ENCODE results near the gene TIMP3. TPM values are rescaled to one million over a fixed set of nuclear protein-coding genes. Genes with fewer than 3 reads are reported as not detected.

The TIMP3 gene
- total RNA-seq, 1 donor from 2014 or later, result 15.2 TPM

DNA sequence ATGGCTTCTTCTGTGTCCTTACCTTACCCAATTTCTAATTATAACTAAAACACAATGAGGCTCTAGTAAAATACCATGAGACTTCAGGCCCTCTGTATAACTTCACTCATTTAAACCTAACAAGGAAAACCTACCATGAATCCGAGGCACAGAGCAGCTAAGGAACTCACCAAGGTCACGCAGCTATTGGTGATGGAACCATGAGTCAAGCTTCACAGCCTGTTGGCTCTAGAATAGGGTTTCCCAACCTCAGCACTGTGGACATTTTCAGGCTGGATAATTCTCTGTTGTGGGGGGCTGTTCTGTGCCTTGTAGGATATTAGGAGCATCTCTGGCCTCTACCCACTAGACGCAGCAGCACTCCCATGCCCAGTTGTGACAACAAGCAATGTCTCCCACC, 75.7 kb downstream of the TIMP3 start:
- Mint-ChIP-seq H3K27me3 (ENCODE audit: unreplicated experiment) (no peaks in the 10 kb centered on the region), H3K4me3 (ENCODE audit: unreplicated experiment) (no peak overlapping the region), H3K9me3 (ENCODE audit: unreplicated experiment) (peaks cover 2% of the 10 kb centered on the region), H3K4me1 (ENCODE audit: low read depth, unreplicated experiment) (peaks cover 8% of the 10 kb centered on the region), H3K36me3 (ENCODE audit: unreplicated experiment) (no peaks in the 10 kb centered on the region), H3K27ac (ENCODE audit: unreplicated experiment) (no peak overlapping the region)
- DNase-seq, result no peak
- TF ChIP-seq, protein P1, sequence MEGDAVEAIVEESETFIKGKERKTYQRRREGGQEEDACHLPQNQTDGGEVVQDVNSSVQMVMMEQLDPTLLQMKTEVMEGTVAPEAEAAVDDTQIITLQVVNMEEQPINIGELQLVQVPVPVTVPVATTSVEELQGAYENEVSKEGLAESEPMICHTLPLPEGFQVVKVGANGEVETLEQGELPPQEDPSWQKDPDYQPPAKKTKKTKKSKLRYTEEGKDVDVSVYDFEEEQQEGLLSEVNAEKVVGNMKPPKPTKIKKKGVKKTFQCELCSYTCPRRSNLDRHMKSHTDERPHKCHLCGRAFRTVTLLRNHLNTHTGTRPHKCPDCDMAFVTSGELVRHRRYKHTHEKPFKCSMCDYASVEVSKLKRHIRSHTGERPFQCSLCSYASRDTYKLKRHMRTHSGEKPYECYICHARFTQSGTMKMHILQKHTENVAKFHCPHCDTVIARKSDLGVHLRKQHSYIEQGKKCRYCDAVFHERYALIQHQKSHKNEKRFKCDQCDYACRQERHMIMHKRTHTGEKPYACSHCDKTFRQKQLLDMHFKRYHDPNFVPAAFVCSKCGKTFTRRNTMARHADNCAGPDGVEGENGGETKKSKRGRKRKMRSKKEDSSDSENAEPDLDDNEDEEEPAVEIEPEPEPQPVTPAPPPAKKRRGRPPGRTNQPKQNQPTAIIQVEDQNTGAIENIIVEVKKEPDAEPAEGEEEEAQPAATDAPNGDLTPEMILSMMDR (IDR thresholded peaks at IDR 0.05; ENCODE audit: partially characterized antibody, unreplicated experiment), result no peak

DNA sequence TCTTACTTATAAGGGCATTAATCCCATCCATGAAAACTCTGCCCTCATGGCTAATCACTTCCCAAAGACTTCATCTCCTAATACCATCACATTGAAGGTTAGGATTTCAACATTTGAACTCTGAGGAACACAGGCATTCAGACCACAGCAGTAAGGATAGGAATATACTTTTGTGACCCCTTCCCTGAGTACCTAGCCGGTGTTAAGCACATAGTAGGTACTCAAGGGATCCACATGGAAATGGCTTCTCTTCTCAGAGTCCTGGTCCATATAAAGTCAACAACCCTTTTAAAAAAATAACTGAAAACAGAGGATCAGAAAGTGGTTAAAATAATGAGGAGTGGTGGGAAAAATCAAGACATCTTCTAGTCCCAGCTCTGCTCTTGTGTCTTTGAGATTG, 78.0 kb downstream of the TIMP3 start:
- Mint-ChIP-seq H3K36me3 (ENCODE audit: unreplicated experiment) (no peaks in the 10 kb centered on the region), H3K27me3 (ENCODE audit: unreplicated experiment) (no peaks in the 10 kb centered on the region), H3K4me1 (ENCODE audit: low read depth, unreplicated experiment) (peaks cover 8% of the 10 kb centered on the region), H3K27ac (ENCODE audit: unreplicated experiment) (no peak overlapping the region), H3K9me3 (ENCODE audit: unreplicated experiment) (peaks cover 2% of the 10 kb centered on the region), H3K4me3 (ENCODE audit: unreplicated experiment) (no peak overlapping the region)
- TF ChIP-seq, protein P1 (IDR thresholded peaks at IDR 0.05; ENCODE audit: partially characterized antibody, unreplicated experiment), result no peak
- no peak for DNase-seq

DNA sequence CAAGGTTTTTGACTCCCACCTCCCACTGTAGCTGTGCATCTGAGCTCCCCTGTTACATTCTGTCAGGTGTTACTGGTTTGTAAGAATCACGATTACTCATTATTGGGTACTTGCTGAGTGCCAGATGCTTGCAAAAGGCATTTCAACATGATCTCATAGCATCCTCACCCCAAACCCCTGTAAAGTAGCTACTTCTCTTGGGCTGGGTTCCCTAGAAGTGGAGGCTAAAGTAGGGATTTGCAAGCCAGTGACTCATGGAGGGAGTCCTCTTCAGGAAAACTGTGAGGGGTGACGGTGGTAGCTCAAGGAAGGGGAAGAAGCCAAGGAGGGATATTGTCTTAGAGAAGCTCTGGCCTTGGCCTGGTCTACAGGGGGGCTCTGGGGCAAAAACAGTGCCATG, 78.6 kb downstream of the TIMP3 start:
- no peaks in the 10 kb centered on the region for H3K36me3 Mint-ChIP-seq (ENCODE audit: unreplicated experiment)
- peak overlapping the region; percentile 93 for H3K27ac Mint-ChIP-seq (ENCODE audit: unreplicated experiment)
- H3K9me3 Mint-ChIP-seq (ENCODE audit: unreplicated experiment), result peaks cover 2% of the 10 kb centered on the region
- TF ChIP-seq, protein P1 (IDR thresholded peaks at IDR 0.05; ENCODE audit: partially characterized antibody, unreplicated experiment), result no peak
- DNase-seq, result no peak
- peaks cover 8% of the 10 kb centered on the region for H3K4me1 Mint-ChIP-seq (ENCODE audit: low read depth, unreplicated experiment)
- no peaks in the 10 kb centered on the region for H3K27me3 Mint-ChIP-seq (ENCODE audit: unreplicated experiment)
- no peak overlapping the region for H3K4me3 Mint-ChIP-seq (ENCODE audit: unreplicated experiment)

DNA sequence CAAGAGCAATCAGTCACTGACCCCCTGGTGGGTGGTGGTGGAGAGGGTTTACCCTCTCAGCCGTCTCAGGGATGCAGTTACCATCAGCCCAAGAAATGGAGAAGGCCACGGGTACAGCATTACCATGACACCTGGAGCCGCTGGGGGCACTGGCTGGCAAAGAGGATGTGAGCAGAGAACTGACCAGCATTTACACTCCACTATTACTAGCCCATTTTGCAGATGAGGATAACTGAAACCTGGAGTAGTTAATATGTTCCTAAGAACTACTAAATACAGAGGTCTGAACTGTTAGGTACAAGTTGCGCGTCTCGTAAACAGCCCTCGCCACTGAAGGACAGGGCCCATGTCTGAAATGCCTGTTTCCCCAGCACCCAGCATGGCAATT, 79.0 kb downstream of the TIMP3 start:
- no peak for DNase-seq
- H3K4me1 Mint-ChIP-seq (ENCODE audit: low read depth, unreplicated experiment), result peaks cover 8% of the 10 kb centered on the region
- H3K36me3 Mint-ChIP-seq (ENCODE audit: unreplicated experiment), result no peaks in the 10 kb centered on the region
- no peak overlapping the region for H3K4me3 Mint-ChIP-seq (ENCODE audit: unreplicated experiment)
- no peaks in the 10 kb centered on the region for H3K27me3 Mint-ChIP-seq (ENCODE audit: unreplicated experiment)
- TF ChIP-seq, protein P1 (IDR thresholded peaks at IDR 0.05; ENCODE audit: partially characterized antibody, unreplicated experiment), result no peak
- H3K9me3 Mint-ChIP-seq (ENCODE audit: unreplicated experiment), result peaks cover 2% of the 10 kb centered on the region
- H3K27ac Mint-ChIP-seq (ENCODE audit: unreplicated experiment), result peak overlapping the region; percentile 93

DNA sequence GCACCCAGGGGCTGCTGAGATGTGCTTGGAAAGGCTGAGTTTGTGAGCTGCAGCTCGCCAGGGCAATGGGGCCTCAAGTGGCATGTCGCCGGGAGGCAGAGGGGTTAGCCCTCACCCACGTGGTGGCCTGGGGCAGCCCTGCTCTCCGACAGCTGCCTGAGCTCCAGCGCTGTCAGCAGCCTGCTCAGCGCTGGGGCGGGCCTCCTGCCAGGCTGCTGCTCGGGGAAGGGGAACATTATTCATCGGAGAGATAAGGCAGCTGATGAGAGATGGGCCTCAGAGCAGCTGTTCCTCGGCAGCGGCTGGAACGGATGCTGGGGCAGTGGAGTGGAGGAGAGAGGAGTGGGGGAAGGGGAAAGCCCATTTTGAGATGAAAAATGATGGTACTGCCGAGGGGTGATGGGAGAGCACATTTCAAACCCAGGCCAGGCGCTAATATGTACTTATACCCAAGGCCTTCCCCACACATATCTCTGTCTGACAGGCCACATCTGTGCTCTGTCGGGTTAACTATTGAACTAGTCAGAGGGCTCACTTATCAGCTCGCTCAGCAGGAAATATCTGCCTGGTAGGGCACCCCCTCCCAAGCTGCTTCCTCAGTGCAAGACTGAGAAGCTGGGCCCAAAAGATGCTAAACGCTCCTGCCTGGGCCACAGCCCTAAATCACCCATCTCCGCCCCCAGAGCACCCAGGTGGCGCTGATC, 79.5 kb downstream of the TIMP3 start:
- peak overlapping the region; percentile 93 for H3K27ac Mint-ChIP-seq (ENCODE audit: unreplicated experiment)
- peak; percentile 74 for DNase-seq

More for the DNA sequence above, 79.5 kb downstream of the TIMP3 start:
- peaks cover 8% of the 10 kb centered on the region for H3K4me1 Mint-ChIP-seq (ENCODE audit: low read depth, unreplicated experiment)
- peaks cover 2% of the 10 kb centered on the region for H3K9me3 Mint-ChIP-seq (ENCODE audit: unreplicated experiment)
- no peaks in the 10 kb centered on the region for H3K27me3 Mint-ChIP-seq (ENCODE audit: unreplicated experiment)
- TF ChIP-seq, protein P1 (IDR thresholded peaks at IDR 0.05; ENCODE audit: partially characterized antibody, unreplicated experiment), result no peak
- H3K36me3 Mint-ChIP-seq (ENCODE audit: unreplicated experiment), result no peaks in the 10 kb centered on the region
- peak overlapping the region; percentile 55 for H3K4me3 Mint-ChIP-seq (ENCODE audit: unreplicated experiment)

All from glutamatergic neuron (in vitro differentiated cells).